Effector memory CD4-positive, alpha-beta T cell (primary cell): Measurements from ENCODE around the gene FGB.

Source experiments
- DNase-seq, 3 donors: peaks; one replicate each; pipeline ENCODE4 v3.0.0-alpha.2; 2020
- H3K27ac ChIP-seq: 2 replicates; pipeline ENCODE4 v1.7.0; 2013; ENCODE audit warnings: mild to moderate bottlenecking, low read length, moderate library complexity; ENCODE audit not compliant: insufficient read depth, poor library complexity, severe bottlenecking
- H3K27me3 ChIP-seq: replicated peaks from 2 replicates; pipeline ENCODE4 v1.7.0; 2013; ENCODE audit warnings: mild to moderate bottlenecking, low read length; ENCODE audit not compliant: insufficient read depth, control insufficient read depth, poor library complexity, severe bottlenecking
- H3K36me3 ChIP-seq: 2 replicates; pipeline ENCODE4 v1.7.0; 2013; ENCODE audit warnings: mild to moderate bottlenecking, low read length, moderate library complexity; ENCODE audit not compliant: control insufficient read depth, insufficient read depth
- H3K4me1 ChIP-seq: 2 replicates; pipeline ENCODE4 v1.7.0; 2013; ENCODE audit warnings: low read length, mild to moderate bottlenecking; ENCODE audit not compliant: control insufficient read depth, insufficient read depth, poor library complexity, severe bottlenecking
- H3K4me3 ChIP-seq: 2 replicates; pipeline ENCODE4 v1.7.0; 2013; ENCODE audit warnings: low read length, low read depth, mild to moderate bottlenecking; ENCODE audit not compliant: insufficient read depth, poor library complexity, severe bottlenecking
- H3K9me3 ChIP-seq: 2 replicates; pipeline ENCODE4 v1.7.0; 2013; ENCODE audit warnings: mild to moderate bottlenecking, low read length, moderate library complexity; ENCODE audit not compliant: control insufficient read depth

The FGB gene

GRCh38 chr4:154583230-154583629 lies 20.4 kb downstream of the FGB start:
- H3K4me3 ChIP-seq: no peak overlapping the region
- no peak for DNase-seq
- no peaks in the 10 kb centered on the region for H3K4me1 ChIP-seq
- no peaks in the 10 kb centered on the region for H3K36me3 ChIP-seq
- H3K27ac ChIP-seq: no peak overlapping the region
- no peaks in the 10 kb centered on the region for H3K9me3 ChIP-seq
- no peaks in the 10 kb centered on the region for H3K27me3 ChIP-seq

- H3K36me3 ChIP-seq: no peaks in the 10 kb centered on the region
- H3K4me3 ChIP-seq: no peak overlapping the region
- no peak for DNase-seq
- H3K27ac ChIP-seq: no peak overlapping the region
- H3K4me1 ChIP-seq: no peaks in the 10 kb centered on the region
- H3K9me3 ChIP-seq: no peaks in the 10 kb centered on the region
- no peaks in the 10 kb centered on the region for H3K27me3 ChIP-seq
These were observed 20.9 kb downstream of the FGB start for GRCh38 chr4:154583677-154584076.

GRCh38 chr4:154584259-154584658 lies 21.4 kb downstream of the FGB start:
- H3K27me3 ChIP-seq: no peaks in the 10 kb centered on the region
- DNase-seq: no peak
- H3K36me3 ChIP-seq: no peaks in the 10 kb centered on the region
- H3K9me3 ChIP-seq: no peaks in the 10 kb centered on the region
- no peak overlapping the region for H3K4me3 ChIP-seq
- H3K27ac ChIP-seq: no peak overlapping the region
- H3K4me1 ChIP-seq: no peaks in the 10 kb centered on the region

- Histone ChIP-seq H3K4me1 (no peaks in the 10 kb centered on the region), H3K27ac (no peak overlapping the region), H3K27me3 (no peaks in the 10 kb centered on the region), H3K4me3 (no peak overlapping the region), H3K36me3 (no peaks in the 10 kb centered on the region), H3K9me3 (no peaks in the 10 kb centered on the region)
- no peak for DNase-seq
These were observed 22.7 kb downstream of the FGB start for GRCh38 chr4:154585369-154586018.

- Histone ChIP-seq H3K4me3 (no peak overlapping the region), H3K4me1 (no peaks in the 10 kb centered on the region), H3K27ac (no peak overlapping the region), H3K27me3 (no peaks in the 10 kb centered on the region), H3K9me3 (no peaks in the 10 kb centered on the region), H3K36me3 (no peaks in the 10 kb centered on the region)
- no peak for DNase-seq
These were observed 23.7 kb downstream of the FGB start for GRCh38 chr4:154586296-154587033.

- no peaks in the 10 kb centered on the region for H3K36me3 ChIP-seq
These were observed 25.4 kb downstream of the FGB start for GRCh38 chr4:154588198-154588597.

GRCh38 chr4:154589296-154590197 lies 26.7 kb downstream of the FGB start:
- Histone ChIP-seq H3K4me1 (no peaks in the 10 kb centered on the region), H3K36me3 (no peaks in the 10 kb centered on the region), H3K27me3 (no peaks in the 10 kb centered on the region), H3K4me3 (no peak overlapping the region), H3K27ac (no peak overlapping the region), H3K9me3 (no peaks in the 10 kb centered on the region)
- DNase-seq: no peak

More at GRCh38 chr4:154588198-154588597, 25.4 kb downstream of the FGB start:
- no peak for DNase-seq
- H3K4me3 ChIP-seq: no peak overlapping the region
- H3K9me3 ChIP-seq: no peaks in the 10 kb centered on the region
- no peaks in the 10 kb centered on the region for H3K4me1 ChIP-seq
- no peak overlapping the region for H3K27ac ChIP-seq
- H3K27me3 ChIP-seq: no peaks in the 10 kb centered on the region

GRCh38 chr4:154590329-154591006 lies 27.7 kb downstream of the FGB start, which contains the start of gene FGA:
FGA (minus strand) TSS chr4:154590742; CDS start chr4:154590687, 55 bp downstream.
- Histone ChIP-seq H3K9me3 (no peaks in the 10 kb centered on the region), H3K27me3 (no peaks in the 10 kb centered on the region)
- no peak for DNase-seq

GRCh38 chr4:154591890-154592289 lies 29.1 kb downstream of the FGB start:
- Histone ChIP-seq H3K4me3 (no peak overlapping the region), H3K36me3 (no peaks in the 10 kb centered on the region), H3K9me3 (no peaks in the 10 kb centered on the region), H3K27ac (no peak overlapping the region), H3K4me1 (no peaks in the 10 kb centered on the region), H3K27me3 (peaks cover 4% of the 10 kb centered on the region)
- no peak for DNase-seq

More at GRCh38 chr4:154590329-154591006, 27.7 kb downstream of the FGB start, which contains the start of gene FGA:
- H3K27ac ChIP-seq: no peak within 1 kb of the TSS
- no peaks in the 10 kb centered on the region for H3K4me1 ChIP-seq
- H3K4me3 ChIP-seq: no peak within 1 kb of the TSS
- H3K36me3 ChIP-seq: no peaks in the 10 kb centered on the region
